ENCODE data around the gene GPHN.

DNA sequence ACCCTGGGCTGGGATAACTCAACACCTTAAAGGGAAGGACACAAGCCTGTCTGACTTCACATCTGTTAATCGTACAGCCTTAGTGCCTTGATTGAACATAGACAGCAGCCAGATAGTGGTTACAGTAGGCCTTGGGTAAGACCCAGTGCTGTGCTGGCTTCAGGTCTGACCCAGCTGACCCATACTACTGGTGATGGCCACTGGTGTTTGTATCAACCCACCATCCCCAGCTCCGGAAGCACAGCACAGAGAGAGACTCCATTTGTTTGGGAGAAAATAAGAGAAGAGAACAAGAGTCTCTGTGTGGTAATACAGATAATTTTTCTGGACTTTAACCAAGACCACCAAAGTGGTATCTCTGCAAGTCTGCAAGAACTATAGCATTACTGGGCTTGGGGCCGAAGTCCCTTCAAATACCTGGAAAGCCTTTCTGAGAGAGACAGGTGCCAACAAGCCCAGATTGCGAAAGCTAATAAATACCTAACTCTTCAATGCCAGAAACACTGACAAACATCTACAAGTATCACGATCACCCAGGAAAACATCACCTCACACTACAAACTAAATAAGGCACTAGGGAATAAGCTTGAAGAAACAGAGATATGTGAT lies 351.2 kb downstream of the GPHN start:
- no peak for TF ChIP-seq POLR2A (IDR thresholded peaks at IDR 0.05)
- TF ChIP-seq, protein P1, sequence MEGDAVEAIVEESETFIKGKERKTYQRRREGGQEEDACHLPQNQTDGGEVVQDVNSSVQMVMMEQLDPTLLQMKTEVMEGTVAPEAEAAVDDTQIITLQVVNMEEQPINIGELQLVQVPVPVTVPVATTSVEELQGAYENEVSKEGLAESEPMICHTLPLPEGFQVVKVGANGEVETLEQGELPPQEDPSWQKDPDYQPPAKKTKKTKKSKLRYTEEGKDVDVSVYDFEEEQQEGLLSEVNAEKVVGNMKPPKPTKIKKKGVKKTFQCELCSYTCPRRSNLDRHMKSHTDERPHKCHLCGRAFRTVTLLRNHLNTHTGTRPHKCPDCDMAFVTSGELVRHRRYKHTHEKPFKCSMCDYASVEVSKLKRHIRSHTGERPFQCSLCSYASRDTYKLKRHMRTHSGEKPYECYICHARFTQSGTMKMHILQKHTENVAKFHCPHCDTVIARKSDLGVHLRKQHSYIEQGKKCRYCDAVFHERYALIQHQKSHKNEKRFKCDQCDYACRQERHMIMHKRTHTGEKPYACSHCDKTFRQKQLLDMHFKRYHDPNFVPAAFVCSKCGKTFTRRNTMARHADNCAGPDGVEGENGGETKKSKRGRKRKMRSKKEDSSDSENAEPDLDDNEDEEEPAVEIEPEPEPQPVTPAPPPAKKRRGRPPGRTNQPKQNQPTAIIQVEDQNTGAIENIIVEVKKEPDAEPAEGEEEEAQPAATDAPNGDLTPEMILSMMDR (IDR thresholded peaks at IDR 0.05): no peak

Measured in right lobe of liver (tissue), 4 donors.